GM21423 (cell line): ENCODE results near the gene ZNF274.
"Not testable (repeated sequence)": the region's sequence is repeated elsewhere in the genome, so short reads cannot be mapped to it uniquely, and the experiment has no call there.

Experiments used
- ATAC-seq: cut with Tn5 transposase; IDR thresholded peaks from one replicate; pipeline ENCODE4 v1.9.1; 2021; ENCODE audit warnings: mild to moderate bottlenecking, moderate library complexity; ENCODE audit not compliant: unreplicated experiment

The ZNF274 gene

GRCh38 chr19:58212336-58213074, 29.6 kb downstream of the ZNF274 start:
- ATAC-seq = no peak

DNA sequence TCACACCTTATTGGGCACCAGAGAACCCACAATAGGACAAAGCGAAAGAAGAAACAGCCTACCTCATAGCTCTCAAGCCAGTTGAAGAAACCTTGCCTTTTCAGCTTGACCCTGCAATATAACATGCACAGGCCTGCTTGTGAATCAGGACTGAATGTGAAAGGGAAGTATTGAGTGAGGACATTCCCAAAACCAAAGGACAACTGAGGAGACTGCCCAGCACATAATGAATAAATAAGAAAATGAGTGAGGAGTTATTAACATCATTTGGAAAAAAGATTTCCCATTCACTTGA, 30.2 kb downstream of the ZNF274 start:
- no peak for ATAC-seq

DNA sequence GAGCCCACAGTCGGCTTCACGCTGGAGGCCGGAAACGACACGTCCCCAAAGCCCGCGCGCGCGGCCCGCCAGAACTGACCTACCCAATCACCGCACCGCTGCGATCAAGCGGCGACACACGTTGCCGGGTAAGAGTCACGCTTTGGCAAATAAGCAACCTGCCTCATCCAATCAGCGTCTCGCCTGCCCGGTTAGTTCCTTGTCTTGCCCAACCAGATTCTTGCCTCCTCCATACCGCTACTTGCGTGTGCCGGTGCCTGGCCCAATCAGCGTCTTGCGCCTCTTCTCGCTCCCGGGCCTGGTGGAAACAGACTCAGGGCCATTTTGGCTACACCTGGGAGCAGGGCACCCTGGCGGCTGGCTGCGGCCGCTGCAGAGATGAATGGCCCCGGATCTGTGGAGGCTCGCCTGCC, 34.2 kb downstream of the ZNF274 start:
- ATAC-seq = no peak

DNA sequence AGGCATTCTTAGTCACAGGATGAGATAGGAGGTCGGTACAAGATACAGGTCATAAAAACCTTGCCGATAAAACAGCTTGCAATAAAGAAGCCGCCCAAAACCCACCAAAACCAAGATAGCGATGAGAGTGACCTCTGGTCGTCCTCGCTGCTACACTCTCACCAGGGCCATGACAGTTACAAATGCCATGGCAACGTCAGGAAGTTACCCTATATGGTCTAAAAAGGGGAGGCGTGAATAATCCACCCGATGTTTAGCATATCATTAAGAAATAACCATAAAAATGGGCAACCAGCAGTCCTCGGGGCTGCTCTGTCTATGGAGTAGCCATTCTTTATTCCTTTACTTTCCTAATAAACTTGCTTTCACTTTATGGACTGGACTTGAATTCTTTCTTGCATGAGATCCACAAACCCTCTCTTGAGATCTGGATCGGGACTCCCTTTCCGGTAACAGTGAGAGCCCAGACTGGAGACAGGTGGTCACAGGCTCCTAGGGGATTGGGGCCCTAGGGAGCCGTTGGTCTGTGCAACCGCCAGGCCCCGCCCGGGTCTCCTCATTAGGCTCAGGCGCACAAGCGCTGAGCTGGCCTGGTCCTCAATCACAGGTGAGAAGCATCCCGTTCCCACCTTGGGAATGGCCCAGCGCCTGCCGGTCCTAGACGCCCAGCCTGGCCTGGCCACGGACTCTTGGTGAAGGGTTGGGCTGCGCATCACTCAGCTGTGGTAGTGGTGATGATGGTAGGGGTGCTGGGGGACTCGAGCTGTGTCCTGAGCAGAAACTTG, 34.9 kb downstream of the ZNF274 start:
- ATAC-seq = no peak

GRCh38 chr19:58218899-58219298, 36.0 kb downstream of the ZNF274 start:
- ATAC-seq = no peak

DNA sequence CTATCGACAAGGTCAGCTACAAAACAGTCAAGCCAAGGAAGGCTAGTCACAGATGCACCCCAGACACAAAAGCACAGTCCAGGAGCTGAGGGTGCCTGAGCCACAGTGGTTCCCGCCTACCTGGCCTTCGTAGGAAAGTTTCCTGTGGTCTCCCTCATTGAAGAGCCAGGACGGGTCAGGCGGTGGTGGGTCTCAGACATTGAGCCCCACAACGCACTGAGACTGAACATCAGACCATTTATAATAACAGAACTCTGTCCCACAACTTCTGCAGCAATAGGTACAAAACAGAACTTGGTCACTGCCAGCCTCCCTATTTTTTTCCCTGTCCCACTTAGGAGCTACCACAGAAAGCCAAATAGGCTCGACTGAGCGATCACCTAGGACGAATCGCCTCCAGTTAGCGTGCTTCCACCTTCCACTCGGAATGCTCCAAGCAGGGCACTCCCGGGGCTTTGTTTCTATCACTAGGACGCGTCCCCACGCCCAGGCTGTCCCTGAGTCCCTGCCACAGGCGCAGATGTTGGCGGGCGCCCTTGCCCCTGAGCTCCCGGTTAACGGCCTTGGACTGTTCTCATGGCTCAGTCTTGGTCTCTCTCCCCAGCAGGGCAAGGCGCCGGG, 45.2 kb downstream of the ZNF274 start:
- ATAC-seq = no peak

- ATAC-seq = peak; percentile 96
Measured at GRCh38 chr19:58228585-58229254, 45.9 kb downstream of the ZNF274 start, which contains the start of gene ZNF544. ZNF544 (plus strand) TSS chr19:58228914; CDS start chr19:58244024, 15,110 bp downstream.

GRCh38 chr19:58229255-58229639, 46.4 kb downstream of the ZNF274 start:
- ATAC-seq = no peak

DNA sequence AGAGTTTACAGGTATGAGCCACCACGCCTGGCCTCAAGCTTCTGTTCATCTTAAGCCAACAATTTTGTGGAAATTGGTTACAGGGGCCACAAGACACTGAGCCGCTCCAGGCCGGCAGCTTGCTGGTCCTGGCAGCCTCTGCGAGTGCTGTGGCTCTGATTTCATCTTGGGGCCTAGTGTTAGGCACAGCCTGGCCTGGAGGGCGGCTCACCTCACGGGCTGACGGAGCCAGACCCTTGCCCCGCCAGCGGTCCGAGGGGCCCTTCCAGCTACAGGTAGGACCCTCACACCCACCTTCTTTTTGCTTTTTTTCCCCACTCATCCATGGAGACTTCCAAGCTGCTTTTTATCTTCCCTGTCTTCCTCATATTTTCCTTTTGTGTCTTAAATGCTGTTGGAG, 54.5 kb downstream of the ZNF274 start:
- ATAC-seq = no peak

GRCh38 chr19:58243351-58243750, 60.5 kb downstream of the ZNF274 start:
- ATAC-seq = no peak

DNA sequence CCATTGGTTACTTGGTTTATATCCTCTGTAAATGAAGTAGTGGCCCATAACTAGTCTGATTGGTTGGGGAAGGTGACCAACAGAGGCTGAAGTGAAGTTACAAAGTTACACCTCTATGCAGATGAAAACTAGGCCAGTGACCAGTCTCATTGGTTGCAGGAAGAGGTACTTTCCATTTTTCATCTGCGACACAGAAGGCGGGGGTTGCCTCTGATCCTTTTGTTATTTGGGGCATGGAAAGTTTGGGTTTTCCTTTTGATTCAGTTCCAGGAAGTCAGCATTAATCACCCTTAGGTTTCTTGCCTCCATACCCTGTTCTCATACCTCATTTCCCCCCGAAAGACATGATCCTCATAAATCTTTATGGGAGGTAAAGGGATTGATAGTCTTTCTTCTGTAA, 66.0 kb downstream of the ZNF274 start:
- no peak for ATAC-seq

DNA sequence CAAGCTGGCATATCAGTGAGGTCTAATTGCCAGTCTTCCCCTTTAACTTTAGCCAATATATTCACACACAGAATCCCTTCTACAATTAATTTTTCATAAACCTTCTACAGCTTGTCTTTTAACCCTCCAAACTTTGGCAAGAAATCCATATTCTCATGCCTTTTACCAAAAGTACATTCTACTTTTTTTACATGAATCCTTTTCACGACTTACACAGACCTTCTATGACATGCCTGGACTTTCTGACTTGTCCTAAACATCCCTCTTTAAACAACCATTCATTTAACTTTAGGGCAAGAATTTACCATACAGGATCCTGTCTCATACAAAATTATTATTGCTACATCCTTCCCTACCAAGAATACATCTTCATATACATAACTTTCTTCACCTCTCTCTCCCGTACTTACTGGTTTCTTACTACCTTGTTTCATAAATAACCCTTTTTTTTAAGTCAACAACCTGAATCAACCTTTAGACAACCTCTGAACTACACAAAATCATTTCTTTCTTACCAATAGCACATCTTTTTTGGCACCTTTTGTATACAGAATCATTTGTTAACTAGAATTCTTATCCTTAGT, 69.3 kb downstream of the ZNF274 start:
- ATAC-seq = no peak

DNA sequence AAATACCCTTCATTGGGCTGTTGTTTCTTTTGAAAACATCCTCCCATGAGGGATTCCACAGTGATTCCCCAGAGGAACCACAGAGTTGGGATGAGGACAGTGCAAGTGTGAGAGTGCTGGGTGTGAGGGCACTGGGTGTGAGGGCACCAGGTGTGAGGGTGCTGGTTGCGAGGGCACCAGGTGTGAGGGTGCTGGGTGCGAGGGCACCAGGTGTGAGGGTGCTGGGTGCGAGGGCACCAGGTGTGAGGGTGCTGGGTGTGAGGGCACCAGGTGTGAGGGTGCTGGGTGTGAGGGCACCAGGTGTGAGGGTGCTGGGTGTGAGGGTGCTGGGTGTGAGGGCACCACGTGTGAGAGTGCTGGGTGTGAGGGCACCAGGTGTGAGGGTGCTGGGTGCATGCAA, 75.4 kb downstream of the ZNF274 start:
- not testable (repeated sequence) for ATAC-seq

GRCh38 chr19:58261600-58261967, 78.7 kb downstream of the ZNF274 start:
- ATAC-seq = no peak

- ATAC-seq = no peak
Measured at GRCh38 chr19:58261968-58262921, 79.4 kb downstream of the ZNF274 start.

- ATAC-seq = no peak
Measured at GRCh38 chr19:58262922-58263296, 80.0 kb downstream of the ZNF274 start.
